PC-9 (cell line): ENCODE data around the gene ZGRF1.

Experiments
- CTCF ChIP-seq: fragments of 200-600 bp; sonication (generic); conservative IDR thresholded peaks from 2 replicates; pipeline ENCODE4 v1.6.1; 2017; ENCODE audit warnings: mixed run types, antibody characterized with exemption, mild to moderate bottlenecking, moderate library complexity
- EZH2 ChIP-seq: fragments of 200-600 bp; sonication (generic); IDR thresholded peaks from 2 replicates; pipeline ENCODE4 v1.8.0; 2017; ENCODE audit warnings: antibody characterized with exemption, low read depth

GRCh38 chr4:112604589-112604988 lies 32.1 kb downstream of the ZGRF1 start:
- TF ChIP-seq CTCF (peak; percentile 79), EZH2 (no peak)
